ENCODE data around the gene LPIN3. TPM values are rescaled to one million over a fixed set of nuclear protein-coding genes. Genes with fewer than 3 reads are reported as not detected.
A peak's percentile ranks its signal among the peaks of the same experiment; 100 is the strongest.

The LPIN3 gene
- total and polyA plus RNA-seq, 2 of the 8 experiments (the other 6 are each of a cell fraction or from before 2014, with no cell fraction given) = 3.7 to 3.9 TPM

DNA sequence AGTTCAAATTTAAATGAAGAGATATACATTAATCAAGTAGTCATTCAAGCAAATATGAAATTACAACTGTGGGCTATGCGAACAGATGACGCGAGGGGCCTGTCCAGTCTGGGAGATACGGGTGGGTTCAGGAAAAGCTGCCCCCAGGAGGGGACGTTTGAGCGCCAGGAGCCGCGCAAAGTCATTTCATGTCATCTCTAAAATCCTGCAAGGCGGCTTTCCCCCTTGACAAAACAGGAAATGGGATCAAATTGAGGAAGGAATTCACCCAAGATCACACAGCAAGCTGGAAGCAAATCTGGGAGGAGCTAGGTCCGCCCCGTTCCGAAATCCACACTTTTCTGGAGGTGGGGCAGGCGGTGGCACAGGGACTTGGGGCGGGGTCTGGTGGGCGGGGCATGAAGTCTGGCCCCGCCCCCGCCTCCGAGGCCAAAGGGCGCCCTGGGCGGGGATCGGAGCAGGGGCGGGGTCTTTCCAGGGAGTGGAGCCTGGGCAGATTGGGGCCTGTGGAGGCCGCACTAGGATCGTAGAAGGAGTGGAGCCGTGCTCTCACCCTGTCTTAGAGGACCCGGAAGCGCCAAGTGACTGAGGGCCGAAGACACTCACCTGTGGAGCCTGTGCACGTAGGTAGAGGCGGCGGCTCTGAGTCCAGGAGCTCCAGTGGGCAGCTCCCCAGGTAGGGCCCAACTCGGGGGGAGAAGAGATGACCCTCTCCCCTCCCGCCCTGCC, at the start of gene LPIN3 (continued):
- TF ChIP-seq, protein P1, sequence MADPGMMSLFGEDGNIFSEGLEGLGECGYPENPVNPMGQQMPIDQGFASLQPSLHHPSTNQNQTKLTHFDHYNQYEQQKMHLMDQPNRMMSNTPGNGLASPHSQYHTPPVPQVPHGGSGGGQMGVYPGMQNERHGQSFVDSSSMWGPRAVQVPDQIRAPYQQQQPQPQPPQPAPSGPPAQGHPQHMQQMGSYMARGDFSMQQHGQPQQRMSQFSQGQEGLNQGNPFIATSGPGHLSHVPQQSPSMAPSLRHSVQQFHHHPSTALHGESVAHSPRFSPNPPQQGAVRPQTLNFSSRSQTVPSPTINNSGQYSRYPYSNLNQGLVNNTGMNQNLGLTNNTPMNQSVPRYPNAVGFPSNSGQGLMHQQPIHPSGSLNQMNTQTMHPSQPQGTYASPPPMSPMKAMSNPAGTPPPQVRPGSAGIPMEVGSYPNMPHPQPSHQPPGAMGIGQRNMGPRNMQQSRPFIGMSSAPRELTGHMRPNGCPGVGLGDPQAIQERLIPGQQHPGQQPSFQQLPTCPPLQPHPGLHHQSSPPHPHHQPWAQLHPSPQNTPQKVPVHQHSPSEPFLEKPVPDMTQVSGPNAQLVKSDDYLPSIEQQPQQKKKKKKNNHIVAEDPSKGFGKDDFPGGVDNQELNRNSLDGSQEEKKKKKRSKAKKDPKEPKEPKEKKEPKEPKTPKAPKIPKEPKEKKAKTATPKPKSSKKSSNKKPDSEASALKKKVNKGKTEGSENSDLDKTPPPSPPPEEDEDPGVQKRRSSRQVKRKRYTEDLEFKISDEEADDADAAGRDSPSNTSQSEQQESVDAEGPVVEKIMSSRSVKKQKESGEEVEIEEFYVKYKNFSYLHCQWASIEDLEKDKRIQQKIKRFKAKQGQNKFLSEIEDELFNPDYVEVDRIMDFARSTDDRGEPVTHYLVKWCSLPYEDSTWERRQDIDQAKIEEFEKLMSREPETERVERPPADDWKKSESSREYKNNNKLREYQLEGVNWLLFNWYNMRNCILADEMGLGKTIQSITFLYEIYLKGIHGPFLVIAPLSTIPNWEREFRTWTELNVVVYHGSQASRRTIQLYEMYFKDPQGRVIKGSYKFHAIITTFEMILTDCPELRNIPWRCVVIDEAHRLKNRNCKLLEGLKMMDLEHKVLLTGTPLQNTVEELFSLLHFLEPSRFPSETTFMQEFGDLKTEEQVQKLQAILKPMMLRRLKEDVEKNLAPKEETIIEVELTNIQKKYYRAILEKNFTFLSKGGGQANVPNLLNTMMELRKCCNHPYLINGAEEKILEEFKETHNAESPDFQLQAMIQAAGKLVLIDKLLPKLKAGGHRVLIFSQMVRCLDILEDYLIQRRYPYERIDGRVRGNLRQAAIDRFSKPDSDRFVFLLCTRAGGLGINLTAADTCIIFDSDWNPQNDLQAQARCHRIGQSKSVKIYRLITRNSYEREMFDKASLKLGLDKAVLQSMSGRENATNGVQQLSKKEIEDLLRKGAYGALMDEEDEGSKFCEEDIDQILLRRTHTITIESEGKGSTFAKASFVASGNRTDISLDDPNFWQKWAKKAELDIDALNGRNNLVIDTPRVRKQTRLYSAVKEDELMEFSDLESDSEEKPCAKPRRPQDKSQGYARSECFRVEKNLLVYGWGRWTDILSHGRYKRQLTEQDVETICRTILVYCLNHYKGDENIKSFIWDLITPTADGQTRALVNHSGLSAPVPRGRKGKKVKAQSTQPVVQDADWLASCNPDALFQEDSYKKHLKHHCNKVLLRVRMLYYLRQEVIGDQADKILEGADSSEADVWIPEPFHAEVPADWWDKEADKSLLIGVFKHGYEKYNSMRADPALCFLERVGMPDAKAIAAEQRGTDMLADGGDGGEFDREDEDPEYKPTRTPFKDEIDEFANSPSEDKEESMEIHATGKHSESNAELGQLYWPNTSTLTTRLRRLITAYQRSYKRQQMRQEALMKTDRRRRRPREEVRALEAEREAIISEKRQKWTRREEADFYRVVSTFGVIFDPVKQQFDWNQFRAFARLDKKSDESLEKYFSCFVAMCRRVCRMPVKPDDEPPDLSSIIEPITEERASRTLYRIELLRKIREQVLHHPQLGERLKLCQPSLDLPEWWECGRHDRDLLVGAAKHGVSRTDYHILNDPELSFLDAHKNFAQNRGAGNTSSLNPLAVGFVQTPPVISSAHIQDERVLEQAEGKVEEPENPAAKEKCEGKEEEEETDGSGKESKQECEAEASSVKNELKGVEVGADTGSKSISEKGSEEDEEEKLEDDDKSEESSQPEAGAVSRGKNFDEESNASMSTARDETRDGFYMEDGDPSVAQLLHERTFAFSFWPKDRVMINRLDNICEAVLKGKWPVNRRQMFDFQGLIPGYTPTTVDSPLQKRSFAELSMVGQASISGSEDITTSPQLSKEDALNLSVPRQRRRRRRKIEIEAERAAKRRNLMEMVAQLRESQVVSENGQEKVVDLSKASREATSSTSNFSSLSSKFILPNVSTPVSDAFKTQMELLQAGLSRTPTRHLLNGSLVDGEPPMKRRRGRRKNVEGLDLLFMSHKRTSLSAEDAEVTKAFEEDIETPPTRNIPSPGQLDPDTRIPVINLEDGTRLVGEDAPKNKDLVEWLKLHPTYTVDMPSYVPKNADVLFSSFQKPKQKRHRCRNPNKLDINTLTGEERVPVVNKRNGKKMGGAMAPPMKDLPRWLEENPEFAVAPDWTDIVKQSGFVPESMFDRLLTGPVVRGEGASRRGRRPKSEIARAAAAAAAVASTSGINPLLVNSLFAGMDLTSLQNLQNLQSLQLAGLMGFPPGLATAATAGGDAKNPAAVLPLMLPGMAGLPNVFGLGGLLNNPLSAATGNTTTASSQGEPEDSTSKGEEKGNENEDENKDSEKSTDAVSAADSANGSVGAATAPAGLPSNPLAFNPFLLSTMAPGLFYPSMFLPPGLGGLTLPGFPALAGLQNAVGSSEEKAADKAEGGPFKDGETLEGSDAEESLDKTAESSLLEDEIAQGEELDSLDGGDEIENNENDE (IDR thresholded peaks at IDR 0.05; ENCODE audit: insufficient replicate concordance, low read length) = no peak
- TF ChIP-seq GTF2F1 (IDR thresholded peaks at IDR 0.05; ENCODE audit: borderline replicate concordance, low read depth, low read length) = no peak
- peak; percentile 71; the same call in 1 of the 2 replicates for TF ChIP-seq POLR2AphosphoS5 (IDR thresholded peaks at IDR 0.05; ENCODE audit: low read depth, low read length)
- 0 out of 2 replicates have a peak, but pooled peaks have one; percentile 49 for TF ChIP-seq TBP (IDR thresholded peaks at IDR 0.05; ENCODE audit: low read depth, low read length)
- TF ChIP-seq MAFK (IDR thresholded peaks at IDR 0.05; ENCODE audit: low read depth, low read length) = no peak
- TF ChIP-seq EGR1 (IDR thresholded peaks at IDR 0.05; ENCODE audit: borderline replicate concordance, low read depth, low read length) = no peak
- TF ChIP-seq CREB1 (IDR thresholded peaks at IDR 0.05) = no peak
- TF ChIP-seq CBX8 (IDR thresholded peaks at IDR 0.05; ENCODE audit: borderline replicate concordance, low read depth, low read length) = no peak
- TF ChIP-seq, protein P2, sequence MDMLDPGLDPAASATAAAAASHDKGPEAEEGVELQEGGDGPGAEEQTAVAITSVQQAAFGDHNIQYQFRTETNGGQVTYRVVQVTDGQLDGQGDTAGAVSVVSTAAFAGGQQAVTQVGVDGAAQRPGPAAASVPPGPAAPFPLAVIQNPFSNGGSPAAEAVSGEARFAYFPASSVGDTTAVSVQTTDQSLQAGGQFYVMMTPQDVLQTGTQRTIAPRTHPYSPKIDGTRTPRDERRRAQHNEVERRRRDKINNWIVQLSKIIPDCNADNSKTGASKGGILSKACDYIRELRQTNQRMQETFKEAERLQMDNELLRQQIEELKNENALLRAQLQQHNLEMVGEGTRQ (IDR thresholded peaks at IDR 0.05; ENCODE audit: low read length) = no peak
- no peak for TF ChIP-seq RBBP5 (IDR thresholded peaks at IDR 0.05; ENCODE audit: borderline replicate concordance, low read depth, low read length)

All from H1 (cell line).